ENCODE data around the gene CMSS1. TPM values are rescaled to one million over a fixed set of nuclear protein-coding genes. Genes with fewer than 3 reads are reported as not detected.

The CMSS1 gene
- total RNA-seq, 1 experiment from 2014 or later: 70.6 TPM

DNA sequence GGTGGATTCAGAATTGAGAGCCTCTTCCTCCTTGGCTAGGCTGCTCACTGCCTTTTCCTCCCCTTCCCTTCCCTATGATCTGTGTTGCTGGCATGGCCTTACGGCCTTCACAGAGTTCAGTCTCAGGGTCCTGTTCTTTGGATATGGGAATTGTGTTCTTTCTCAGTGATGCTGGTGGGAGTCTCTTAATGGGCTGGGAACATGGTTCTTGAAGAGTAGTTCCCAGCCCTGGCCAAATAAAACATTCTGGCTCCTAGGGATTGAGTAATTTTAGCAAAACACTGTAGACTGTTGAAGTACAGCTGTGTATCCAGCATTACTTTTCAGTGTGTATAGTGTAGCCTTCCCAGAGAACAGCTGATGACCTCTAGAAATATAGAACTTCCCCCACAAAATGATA, 319.3 kb downstream of the CMSS1 start (continued):
- TF ChIP-seq, protein P1, sequence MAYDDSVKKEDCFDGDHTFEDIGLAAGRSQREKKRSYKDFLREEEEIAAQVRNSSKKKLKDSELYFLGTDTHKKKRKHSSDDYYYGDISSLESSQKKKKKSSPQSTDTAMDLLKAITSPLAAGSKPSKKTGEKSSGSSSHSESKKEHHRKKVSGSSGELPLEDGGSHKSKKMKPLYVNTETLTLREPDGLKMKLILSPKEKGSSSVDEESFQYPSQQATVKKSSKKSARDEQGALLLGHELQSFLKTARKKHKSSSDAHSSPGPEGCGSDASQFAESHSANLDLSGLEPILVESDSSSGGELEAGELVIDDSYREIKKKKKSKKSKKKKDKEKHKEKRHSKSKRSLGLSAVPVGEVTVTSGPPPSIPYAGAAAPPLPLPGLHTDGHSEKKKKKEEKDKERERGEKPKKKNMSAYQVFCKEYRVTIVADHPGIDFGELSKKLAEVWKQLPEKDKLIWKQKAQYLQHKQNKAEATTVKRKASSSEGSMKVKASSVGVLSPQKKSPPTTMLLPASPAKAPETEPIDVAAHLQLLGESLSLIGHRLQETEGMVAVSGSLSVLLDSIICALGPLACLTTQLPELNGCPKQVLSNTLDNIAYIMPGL (CRISPR knock-in tag; IDR thresholded peaks at IDR 0.05): no peak

DNA sequence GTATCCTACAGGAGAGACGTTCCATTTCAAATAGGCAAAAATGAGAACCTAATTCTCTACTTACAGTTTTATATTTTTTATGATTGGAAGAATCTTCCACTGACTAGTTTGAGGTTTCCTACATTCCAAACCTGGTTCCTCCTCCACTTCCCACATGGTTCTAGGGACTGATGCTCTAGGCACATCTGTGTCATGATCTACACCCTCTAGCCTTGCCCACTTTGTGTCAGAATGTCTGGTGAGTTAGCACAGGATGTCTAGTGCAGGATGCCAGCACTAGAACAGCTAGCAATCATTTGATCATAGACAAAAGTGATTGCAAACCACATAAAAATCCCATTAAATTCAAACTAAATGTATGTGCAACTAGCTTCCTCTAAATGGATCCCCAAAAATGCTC, 323.3 kb downstream of the CMSS1 start:
- DNase-seq (ENCODE audit: low spot score) (no peak), ATAC-seq (no peak)
- Mint-ChIP-seq H3K9me3 (peaks cover 34% of the 10 kb centered on the region), H3K4me1 (no peaks in the 10 kb centered on the region), H3K4me3 (no peak overlapping the region), H3K27me3 (ENCODE audit: low read depth) (no peaks in the 10 kb centered on the region; the same call in 1 of the 2 replicates), H3K27ac (no peak overlapping the region), H3K36me3 (peaks cover 25% of the 10 kb centered on the region)
- TF ChIP-seq ZNF425 (CRISPR knock-in tag; conservative IDR thresholded peaks at IDR 0.05): no peak
- no peak for TF ChIP-seq OVOL2 (CRISPR knock-in tag; IDR thresholded peaks at IDR 0.05; ENCODE audit: borderline replicate concordance)
- no peak for TF ChIP-seq SP1 (CRISPR knock-in tag; conservative IDR thresholded peaks at IDR 0.05)
- TF ChIP-seq NFATC4 (CRISPR knock-in tag; IDR thresholded peaks at IDR 0.05): no peak
- TF ChIP-seq, protein P2, sequence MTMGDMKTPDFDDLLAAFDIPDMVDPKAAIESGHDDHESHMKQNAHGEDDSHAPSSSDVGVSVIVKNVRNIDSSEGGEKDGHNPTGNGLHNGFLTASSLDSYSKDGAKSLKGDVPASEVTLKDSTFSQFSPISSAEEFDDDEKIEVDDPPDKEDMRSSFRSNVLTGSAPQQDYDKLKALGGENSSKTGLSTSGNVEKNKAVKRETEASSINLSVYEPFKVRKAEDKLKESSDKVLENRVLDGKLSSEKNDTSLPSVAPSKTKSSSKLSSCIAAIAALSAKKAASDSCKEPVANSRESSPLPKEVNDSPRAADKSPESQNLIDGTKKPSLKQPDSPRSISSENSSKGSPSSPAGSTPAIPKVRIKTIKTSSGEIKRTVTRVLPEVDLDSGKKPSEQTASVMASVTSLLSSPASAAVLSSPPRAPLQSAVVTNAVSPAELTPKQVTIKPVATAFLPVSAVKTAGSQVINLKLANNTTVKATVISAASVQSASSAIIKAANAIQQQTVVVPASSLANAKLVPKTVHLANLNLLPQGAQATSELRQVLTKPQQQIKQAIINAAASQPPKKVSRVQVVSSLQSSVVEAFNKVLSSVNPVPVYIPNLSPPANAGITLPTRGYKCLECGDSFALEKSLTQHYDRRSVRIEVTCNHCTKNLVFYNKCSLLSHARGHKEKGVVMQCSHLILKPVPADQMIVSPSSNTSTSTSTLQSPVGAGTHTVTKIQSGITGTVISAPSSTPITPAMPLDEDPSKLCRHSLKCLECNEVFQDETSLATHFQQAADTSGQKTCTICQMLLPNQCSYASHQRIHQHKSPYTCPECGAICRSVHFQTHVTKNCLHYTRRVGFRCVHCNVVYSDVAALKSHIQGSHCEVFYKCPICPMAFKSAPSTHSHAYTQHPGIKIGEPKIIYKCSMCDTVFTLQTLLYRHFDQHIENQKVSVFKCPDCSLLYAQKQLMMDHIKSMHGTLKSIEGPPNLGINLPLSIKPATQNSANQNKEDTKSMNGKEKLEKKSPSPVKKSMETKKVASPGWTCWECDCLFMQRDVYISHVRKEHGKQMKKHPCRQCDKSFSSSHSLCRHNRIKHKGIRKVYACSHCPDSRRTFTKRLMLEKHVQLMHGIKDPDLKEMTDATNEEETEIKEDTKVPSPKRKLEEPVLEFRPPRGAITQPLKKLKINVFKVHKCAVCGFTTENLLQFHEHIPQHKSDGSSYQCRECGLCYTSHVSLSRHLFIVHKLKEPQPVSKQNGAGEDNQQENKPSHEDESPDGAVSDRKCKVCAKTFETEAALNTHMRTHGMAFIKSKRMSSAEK (CRISPR knock-in tag; IDR thresholded peaks at IDR 0.05; ENCODE audit: borderline replicate concordance): no peak
- TF ChIP-seq EMX1 (CRISPR knock-in tag; IDR thresholded peaks at IDR 0.05): no peak
- no peak for TF ChIP-seq NFYB (CRISPR knock-in tag; conservative IDR thresholded peaks at IDR 0.05; ENCODE audit: low read depth)
- no peak for TF ChIP-seq FOXP1 (CRISPR knock-in tag; IDR thresholded peaks at IDR 0.05; ENCODE audit: borderline replicate concordance)
- TF ChIP-seq, protein P3, sequence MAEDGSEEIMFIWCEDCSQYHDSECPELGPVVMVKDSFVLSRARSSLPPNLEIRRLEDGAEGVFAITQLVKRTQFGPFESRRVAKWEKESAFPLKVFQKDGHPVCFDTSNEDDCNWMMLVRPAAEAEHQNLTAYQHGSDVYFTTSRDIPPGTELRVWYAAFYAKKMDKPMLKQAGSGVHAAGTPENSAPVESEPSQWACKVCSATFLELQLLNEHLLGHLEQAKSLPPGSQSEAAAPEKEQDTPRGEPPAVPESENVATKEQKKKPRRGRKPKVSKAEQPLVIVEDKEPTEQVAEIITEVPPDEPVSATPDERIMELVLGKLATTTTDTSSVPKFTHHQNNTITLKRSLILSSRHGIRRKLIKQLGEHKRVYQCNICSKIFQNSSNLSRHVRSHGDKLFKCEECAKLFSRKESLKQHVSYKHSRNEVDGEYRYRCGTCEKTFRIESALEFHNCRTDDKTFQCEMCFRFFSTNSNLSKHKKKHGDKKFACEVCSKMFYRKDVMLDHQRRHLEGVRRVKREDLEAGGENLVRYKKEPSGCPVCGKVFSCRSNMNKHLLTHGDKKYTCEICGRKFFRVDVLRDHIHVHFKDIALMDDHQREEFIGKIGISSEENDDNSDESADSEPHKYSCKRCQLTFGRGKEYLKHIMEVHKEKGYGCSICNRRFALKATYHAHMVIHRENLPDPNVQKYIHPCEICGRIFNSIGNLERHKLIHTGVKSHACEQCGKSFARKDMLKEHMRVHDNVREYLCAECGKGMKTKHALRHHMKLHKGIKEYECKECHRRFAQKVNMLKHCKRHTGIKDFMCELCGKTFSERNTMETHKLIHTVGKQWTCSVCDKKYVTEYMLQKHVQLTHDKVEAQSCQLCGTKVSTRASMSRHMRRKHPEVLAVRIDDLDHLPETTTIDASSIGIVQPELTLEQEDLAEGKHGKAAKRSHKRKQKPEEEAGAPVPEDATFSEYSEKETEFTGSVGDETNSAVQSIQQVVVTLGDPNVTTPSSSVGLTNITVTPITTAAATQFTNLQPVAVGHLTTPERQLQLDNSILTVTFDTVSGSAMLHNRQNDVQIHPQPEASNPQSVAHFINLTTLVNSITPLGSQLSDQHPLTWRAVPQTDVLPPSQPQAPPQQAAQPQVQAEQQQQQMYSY (CRISPR knock-in tag; IDR thresholded peaks at IDR 0.05): no peak
- TF ChIP-seq ZNF263 (CRISPR knock-in tag; IDR thresholded peaks at IDR 0.05; ENCODE audit: low read depth): no peak
- ChIA-PET CTCF (interaction anchor here (1.4 kb wide), 1 partner anchor 113 kb away, joined by 4 read pairs; no protein-coding TSS in a partner anchor), POLR2A (no interaction called here)

DNA sequence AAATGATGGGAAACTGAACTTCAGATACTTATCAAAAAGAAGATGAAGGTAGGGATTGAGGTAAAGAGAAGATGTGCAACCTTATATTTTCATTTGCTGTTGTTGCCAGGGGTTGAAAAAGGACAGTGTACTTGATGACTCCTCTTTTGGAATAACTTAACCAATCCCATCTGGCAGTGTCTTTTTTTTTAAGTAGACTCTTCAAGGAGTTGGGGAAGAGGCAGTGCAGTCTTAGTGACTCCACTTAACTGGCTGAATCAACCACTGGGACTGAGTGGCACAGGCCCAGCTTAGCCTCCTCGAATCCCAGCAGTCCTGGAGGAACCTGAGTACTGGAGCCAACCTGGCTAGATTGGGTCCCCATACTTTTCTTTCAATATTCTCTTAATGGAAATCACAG, 323.9 kb downstream of the CMSS1 start:
- ChIA-PET POLR2A (no interaction called here), CTCF (no interaction called here)
- Mint-ChIP-seq H3K36me3 (peaks cover 25% of the 10 kb centered on the region), H3K4me1 (no peaks in the 10 kb centered on the region), H3K27me3 (ENCODE audit: low read depth) (no peaks in the 10 kb centered on the region; the same call in 1 of the 2 replicates), H3K27ac (no peak overlapping the region), H3K4me3 (no peak overlapping the region), H3K9me3 (peaks cover 34% of the 10 kb centered on the region)
- DNase-seq (ENCODE audit: low spot score): no peak
- no peak for ATAC-seq
- TF ChIP-seq, protein P4, sequence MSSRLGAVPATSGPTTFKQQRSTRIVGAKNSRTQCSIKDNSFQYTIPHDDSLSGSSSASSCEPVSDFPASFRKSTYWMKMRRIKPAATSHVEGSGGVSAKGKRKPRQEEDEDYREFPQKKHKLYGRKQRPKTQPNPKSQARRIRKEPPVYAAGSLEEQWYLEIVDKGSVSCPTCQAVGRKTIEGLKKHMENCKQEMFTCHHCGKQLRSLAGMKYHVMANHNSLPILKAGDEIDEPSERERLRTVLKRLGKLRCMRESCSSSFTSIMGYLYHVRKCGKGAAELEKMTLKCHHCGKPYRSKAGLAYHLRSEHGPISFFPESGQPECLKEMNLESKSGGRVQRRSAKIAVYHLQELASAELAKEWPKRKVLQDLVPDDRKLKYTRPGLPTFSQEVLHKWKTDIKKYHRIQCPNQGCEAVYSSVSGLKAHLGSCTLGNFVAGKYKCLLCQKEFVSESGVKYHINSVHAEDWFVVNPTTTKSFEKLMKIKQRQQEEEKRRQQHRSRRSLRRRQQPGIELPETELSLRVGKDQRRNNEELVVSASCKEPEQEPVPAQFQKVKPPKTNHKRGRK (CRISPR knock-in tag; IDR thresholded peaks at IDR 0.05; ENCODE audit: borderline replicate concordance): no peak
- TF ChIP-seq E2F5 (CRISPR knock-in tag; IDR thresholded peaks at IDR 0.05) (no peak), SOX15 (CRISPR knock-in tag; IDR thresholded peaks at IDR 0.05) (no peak), FOXP1 (CRISPR knock-in tag; IDR thresholded peaks at IDR 0.05; ENCODE audit: borderline replicate concordance) (no peak), SP1 (CRISPR knock-in tag; conservative IDR thresholded peaks at IDR 0.05) (no peak), RORB (CRISPR knock-in tag; IDR thresholded peaks at IDR 0.05) (no peak), ZNF263 (CRISPR knock-in tag; IDR thresholded peaks at IDR 0.05; ENCODE audit: low read depth) (no peak), ETV6 (CRISPR knock-in tag; IDR thresholded peaks at IDR 0.05) (no peak)
- TF ChIP-seq, protein P5, sequence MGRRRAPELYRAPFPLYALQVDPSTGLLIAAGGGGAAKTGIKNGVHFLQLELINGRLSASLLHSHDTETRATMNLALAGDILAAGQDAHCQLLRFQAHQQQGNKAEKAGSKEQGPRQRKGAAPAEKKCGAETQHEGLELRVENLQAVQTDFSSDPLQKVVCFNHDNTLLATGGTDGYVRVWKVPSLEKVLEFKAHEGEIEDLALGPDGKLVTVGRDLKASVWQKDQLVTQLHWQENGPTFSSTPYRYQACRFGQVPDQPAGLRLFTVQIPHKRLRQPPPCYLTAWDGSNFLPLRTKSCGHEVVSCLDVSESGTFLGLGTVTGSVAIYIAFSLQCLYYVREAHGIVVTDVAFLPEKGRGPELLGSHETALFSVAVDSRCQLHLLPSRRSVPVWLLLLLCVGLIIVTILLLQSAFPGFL (CRISPR knock-in tag; IDR thresholded peaks at IDR 0.05; ENCODE audit: borderline replicate concordance): no peak
